Measurements from ENCODE around the gene AGAP2. TPM values are rescaled to one million over a fixed set of nuclear protein-coding genes. Genes with fewer than 3 reads are reported as not detected.

Gene AGAP2
- total and polyA plus RNA-seq, 2 of the 13 experiments (the other 11 are each of a cell fraction or from before 2014, with no cell fraction given): 0.38 to 0.45 TPM

- TF ChIP-seq ZBTB39 (CRISPR knock-in tag; IDR thresholded peaks at IDR 0.05): no peak
- TF ChIP-seq PATZ1 (CRISPR knock-in tag; IDR thresholded peaks at IDR 0.05): peak; percentile 91
- no peak for TF ChIP-seq ATF7-NPFF (CRISPR knock-in tag; IDR thresholded peaks at IDR 0.05; ENCODE audit: low read depth)
- no peak for TF ChIP-seq ZBTB25 (CRISPR knock-in tag; IDR thresholded peaks at IDR 0.05)
- no peak for TF ChIP-seq NFIC (IDR thresholded peaks at IDR 0.05; ENCODE audit: low read length)
- TF ChIP-seq HDAC2 (CRISPR knock-in tag; IDR thresholded peaks at IDR 0.05): peak; percentile 11; the same call in 1 of the 2 replicates
- peak; percentile 93; the same call in 1 of the 2 replicates for TF ChIP-seq ZSCAN25 (CRISPR knock-in tag; IDR thresholded peaks at IDR 0.05)
- no peak for TF ChIP-seq FOXA3 (CRISPR knock-in tag; IDR thresholded peaks at IDR 0.05)
- TF ChIP-seq DZIP1 (CRISPR knock-in tag; IDR thresholded peaks at IDR 0.05): no peak
- peak; percentile 37; the same call in 1 of the 2 replicates for TF ChIP-seq MYC (CRISPR knock-in tag; IDR thresholded peaks at IDR 0.05; ENCODE audit: borderline replicate concordance)
- TF ChIP-seq ZHX1 (CRISPR knock-in tag; IDR thresholded peaks at IDR 0.05; ENCODE audit: low read depth): no peak
- no peak for TF ChIP-seq ELK4 (CRISPR knock-in tag; IDR thresholded peaks at IDR 0.05; ENCODE audit: borderline replicate concordance)
- TF ChIP-seq ZKSCAN8 (CRISPR knock-in tag; IDR thresholded peaks at IDR 0.05; ENCODE audit: borderline replicate concordance): no peak
- no peak for TF ChIP-seq KDM3A (CRISPR knock-in tag; IDR thresholded peaks at IDR 0.05; ENCODE audit: low read depth)
- 0 out of 2 replicates have a peak, but pooled peaks have one; percentile 32 for TF ChIP-seq MEIS1 (CRISPR knock-in tag; IDR thresholded peaks at IDR 0.05; ENCODE audit: borderline replicate concordance)
These were observed 16.1 kb upstream of the AGAP2 start, which contains the start of gene MARCHF9 (continued) for GRCh38 chr12:57754411-57755193.
